GM13976 (cell line): ENCODE measurements around the gene ADIPOR2.

Experiments
- DNase-seq: peaks from one replicate; pipeline ENCODE4 v3.0.0; 2012; ENCODE audit warnings: low spot score
- in situ Hi-C: fragments of 300-500 bp; cut with MboI; formaldehyde crosslinking; loops from one replicate; pipeline ENCODE4 v1.12.0; 2022; ENCODE audit warnings: low sequenced_read_pairs, mixed read lengths, inconsistent platforms; ENCODE audit not compliant: unreplicated experiment
- TF ChIP-seq, protein P1 (sequence below): IDR thresholded peaks from 2 replicates; pipeline ENCODE4 v1.5.1; 2012; ENCODE audit warnings: borderline replicate concordance, mild to moderate bottlenecking; ENCODE audit not compliant: insufficient read depth; ENCODE audit errors: extremely low read depth, missing control alignments, control extremely low read depth

Gene ADIPOR2

DNA sequence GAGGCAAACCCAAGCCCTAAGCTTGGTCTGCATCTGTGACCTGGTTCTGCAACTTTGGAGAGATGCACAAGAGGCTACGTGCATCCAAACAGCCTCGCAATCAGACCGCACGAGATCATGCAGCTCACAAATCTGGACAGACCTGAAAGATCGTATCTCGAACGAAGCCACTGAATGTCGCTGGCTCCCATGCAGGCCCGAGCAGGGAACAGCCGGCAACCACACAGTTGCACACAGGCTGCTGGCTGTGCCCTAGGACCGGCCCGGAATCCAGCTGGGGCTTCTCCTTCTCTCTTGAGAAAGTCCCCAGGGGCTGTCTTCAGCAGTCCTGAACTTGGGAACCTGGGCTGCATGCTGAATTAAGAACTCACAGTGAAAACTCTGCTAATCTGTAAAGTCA, 34.0 kb upstream of the ADIPOR2 start:
- DNase-seq, result no peak
- in situ Hi-C loops, result loop anchor here (10.0 kb wide), 1 partner anchor 278 kb away; no protein-coding TSS in a partner anchor
- TF ChIP-seq, protein P1, sequence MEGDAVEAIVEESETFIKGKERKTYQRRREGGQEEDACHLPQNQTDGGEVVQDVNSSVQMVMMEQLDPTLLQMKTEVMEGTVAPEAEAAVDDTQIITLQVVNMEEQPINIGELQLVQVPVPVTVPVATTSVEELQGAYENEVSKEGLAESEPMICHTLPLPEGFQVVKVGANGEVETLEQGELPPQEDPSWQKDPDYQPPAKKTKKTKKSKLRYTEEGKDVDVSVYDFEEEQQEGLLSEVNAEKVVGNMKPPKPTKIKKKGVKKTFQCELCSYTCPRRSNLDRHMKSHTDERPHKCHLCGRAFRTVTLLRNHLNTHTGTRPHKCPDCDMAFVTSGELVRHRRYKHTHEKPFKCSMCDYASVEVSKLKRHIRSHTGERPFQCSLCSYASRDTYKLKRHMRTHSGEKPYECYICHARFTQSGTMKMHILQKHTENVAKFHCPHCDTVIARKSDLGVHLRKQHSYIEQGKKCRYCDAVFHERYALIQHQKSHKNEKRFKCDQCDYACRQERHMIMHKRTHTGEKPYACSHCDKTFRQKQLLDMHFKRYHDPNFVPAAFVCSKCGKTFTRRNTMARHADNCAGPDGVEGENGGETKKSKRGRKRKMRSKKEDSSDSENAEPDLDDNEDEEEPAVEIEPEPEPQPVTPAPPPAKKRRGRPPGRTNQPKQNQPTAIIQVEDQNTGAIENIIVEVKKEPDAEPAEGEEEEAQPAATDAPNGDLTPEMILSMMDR, result no peak

DNA sequence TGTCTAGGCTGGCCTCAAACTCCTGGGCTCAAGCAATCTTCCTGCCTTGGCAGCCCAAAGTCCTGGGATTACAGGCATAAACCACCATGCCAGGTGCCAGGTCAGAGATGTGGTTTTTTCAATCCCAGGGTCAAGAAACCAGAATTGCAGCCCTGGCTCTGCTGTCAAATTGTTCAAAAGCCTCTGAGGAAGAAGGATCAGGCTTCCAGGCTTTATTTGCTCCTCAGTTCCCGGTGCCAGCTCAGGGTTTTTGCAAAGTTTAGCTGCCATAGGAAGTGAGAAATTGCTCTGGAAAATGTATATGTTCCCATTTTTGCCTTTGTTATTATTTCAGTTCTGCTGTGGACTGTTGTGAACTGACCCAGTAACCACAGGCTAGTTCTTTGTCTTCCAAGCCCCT, 33.2 kb upstream of the ADIPOR2 start:
- in situ Hi-C loops, result loop anchor here (10.0 kb wide), 1 partner anchor 277 kb away; no protein-coding TSS in a partner anchor
- TF ChIP-seq, protein P1, result no peak
- no peak for DNase-seq

DNA sequence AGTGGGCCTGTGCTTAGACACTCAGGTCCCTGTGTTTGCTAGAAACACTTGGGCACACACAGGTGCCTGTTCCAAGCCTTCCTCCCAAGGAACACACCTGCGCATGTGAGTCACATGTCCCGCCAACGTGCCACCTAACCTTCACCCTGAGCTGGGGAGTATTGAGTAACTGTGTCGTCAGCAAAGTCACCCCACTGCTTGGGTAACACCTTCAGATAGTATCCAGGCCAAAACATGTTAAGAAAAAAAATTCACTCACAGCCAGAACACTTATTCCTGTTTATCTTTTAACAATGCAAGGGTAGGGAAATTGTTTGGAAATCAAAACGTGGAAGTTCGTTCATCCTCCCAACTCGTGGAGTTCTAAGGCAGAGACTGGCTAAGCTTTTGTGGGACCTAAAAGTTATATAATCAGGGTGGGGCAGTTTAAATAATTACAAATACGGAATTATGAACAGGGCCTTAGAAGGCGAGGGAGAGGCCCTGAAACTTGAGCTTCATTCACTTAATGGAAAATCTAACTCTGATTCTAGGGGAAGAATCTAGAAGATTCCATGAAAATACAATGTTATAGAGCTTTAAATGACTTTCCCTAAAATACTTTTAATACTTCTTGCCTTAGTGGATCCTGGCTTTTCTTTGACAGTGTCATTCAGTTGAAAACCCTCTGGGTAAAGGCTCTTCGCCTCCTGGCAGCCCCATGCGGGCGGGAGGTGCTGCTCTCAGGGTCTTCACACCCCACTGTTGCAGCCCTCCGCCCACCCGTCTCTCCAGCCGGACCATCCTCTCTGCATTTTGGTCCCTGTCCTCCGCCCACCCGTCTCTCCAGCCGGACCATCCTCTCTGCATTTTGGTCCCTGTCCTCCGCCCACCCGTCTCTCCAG, 30.3 kb upstream of the ADIPOR2 start:
- in situ Hi-C loops, result no loop called here
- DNase-seq, result no peak
- TF ChIP-seq, protein P1, result no peak

DNA sequence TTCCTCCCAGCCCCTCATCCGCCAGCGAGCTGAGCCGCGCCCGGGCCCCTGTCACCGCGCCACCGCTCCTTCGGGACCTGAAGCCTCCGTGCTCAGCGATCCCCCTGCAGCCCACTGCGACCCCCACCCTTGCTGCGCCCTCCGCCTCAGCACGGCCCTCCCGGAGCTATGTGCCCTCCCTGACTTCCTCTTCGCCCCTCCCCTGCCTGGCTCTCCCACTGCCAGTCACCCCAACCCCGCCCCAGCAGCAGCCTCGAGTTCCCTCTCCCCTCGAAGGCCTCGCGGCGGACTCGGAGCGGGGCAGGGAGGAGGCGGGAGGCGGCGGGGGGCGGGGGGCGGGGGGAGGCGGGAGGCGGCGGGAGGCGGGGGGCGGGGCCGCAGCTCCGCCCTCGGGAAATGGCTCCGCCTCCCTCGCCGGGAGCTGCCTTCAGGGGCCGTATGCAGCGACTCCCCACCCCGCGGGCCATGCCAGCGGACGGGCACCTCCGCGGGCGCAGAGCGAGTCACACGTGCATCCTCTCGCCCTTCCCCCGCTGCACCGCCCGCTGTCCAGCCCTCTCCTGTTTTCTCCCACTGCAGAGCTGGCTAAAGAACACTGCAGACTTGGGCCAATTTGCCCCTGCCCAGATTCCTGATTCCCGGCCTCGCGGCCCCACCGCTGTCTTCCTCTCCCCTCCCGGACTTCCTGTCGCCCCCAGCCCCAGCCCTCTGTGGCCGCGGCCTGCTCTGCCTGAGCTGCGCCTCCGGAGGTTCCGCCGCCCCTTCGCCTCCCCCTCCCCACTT, 29.1 kb upstream of the ADIPOR2 start:
- TF ChIP-seq, protein P1, result no peak
- in situ Hi-C loops, result no loop called here

DNA sequence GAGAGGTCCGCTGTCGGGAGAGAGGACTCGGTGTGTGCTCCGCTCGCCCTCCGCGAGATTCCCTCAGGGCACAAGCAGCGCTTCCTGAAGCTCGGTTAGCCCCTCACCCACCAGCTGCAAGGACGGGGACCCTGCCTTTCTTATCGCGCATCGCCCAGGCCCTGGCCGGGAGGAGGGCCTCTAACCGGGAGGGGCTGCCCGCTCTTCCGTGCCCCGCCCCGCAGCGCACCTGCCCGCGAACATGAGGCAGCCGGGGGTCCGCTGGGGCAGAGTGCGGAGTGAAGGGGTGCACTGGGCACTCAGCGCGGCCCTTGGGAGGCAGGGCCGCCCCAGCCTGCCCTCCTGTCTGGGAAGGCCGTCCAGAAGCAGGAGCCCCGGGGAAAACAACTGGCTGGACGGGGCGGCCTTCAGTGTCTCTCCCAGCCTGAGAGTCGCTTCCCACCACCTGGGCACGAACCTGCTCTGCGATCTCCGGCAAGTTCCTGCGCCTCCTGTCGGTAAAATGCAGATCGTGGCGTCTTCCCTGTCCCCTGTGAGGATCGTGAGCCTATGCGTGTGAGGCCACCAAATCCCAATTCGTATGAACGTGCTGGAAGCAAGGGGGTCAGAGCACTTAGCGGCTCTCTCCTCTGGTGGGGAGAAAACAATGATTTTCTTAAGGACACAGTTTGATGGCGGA, 28.0 kb upstream of the ADIPOR2 start:
- TF ChIP-seq, protein P1, result peak; percentile 57
- peak; percentile 56 for DNase-seq
- in situ Hi-C loops, result no loop called here

More for the DNA sequence above, 29.1 kb upstream of the ADIPOR2 start:
- peak; percentile 90 for DNase-seq
